ENCODE results near the gene TMEM183A.

The TMEM183A gene

DNA sequence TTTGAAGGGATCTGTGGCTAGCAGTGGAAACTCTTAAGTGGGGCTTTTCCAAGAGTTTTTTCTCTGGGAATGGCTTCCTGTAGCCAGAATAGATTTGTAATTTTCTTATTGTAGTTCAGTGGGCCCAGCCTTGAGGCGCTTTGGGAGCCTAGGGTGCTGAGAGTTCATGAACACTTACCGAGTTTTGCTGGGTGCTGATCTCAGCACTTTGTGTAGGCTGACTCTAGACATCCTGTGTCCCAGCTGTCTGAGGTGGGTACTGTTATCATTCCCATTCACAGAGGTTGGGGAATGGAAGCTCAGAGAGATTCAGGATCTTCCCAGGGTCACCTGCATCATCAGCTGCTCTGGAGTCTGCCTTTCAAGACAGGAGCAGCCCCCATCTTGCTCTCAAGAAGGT lies 26.1 kb downstream of the TMEM183A start:
- no peak for DNase-seq

DNA sequence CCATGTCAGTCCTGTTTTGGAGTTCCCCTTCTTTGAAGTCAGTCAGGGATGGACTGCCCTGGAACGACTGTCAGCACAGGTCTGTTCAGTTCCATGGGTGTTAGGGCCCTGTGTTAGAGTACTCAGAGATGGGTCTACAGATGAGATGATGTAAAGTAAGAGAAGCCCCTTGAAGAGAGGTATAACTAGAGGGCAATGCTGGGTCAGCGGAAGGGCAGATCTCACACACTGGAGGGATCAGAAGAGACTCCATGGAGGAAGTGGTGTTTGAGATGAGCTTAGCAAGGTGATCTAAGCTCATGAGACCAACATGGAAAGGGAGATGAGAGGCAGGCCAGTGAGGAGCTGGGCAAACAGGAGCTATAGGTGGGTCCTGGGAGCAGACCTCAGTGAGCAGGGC lies 26.7 kb downstream of the TMEM183A start:
- DNase-seq, result no peak

DNA sequence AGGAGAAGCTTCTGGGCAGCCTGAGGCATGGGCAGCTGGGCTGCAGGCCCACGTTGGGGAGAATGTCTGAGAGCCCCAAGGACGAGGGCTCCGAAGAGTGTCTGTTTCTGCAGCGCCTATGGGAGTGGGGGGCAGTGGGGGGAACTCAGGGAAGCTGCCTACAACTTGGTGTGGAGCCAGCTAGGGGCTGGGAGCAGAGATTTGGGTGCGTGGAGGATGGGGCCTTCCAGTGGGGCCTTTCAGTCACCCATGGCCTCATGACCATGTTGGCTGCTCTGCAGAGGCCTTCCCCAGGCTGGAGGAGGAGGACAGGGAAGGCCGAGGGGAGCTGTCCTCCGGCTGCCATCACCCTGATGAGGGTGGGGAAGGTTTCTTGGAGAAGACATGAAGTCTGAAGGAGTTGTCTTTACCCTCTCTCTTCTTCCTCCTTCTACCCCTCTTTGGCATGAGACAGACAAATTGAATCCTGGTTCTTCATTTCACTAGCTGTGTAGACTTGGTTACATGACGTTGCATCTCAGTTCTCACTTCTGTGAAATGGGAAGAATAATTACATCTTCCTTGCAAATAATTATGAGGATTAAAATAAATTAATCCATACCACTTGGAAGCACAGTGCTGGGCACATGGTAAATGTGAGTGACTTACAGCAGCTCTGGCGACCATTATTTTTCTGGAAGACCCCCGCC lies 27.4 kb downstream of the TMEM183A start:
- DNase-seq, result no peak

DNA sequence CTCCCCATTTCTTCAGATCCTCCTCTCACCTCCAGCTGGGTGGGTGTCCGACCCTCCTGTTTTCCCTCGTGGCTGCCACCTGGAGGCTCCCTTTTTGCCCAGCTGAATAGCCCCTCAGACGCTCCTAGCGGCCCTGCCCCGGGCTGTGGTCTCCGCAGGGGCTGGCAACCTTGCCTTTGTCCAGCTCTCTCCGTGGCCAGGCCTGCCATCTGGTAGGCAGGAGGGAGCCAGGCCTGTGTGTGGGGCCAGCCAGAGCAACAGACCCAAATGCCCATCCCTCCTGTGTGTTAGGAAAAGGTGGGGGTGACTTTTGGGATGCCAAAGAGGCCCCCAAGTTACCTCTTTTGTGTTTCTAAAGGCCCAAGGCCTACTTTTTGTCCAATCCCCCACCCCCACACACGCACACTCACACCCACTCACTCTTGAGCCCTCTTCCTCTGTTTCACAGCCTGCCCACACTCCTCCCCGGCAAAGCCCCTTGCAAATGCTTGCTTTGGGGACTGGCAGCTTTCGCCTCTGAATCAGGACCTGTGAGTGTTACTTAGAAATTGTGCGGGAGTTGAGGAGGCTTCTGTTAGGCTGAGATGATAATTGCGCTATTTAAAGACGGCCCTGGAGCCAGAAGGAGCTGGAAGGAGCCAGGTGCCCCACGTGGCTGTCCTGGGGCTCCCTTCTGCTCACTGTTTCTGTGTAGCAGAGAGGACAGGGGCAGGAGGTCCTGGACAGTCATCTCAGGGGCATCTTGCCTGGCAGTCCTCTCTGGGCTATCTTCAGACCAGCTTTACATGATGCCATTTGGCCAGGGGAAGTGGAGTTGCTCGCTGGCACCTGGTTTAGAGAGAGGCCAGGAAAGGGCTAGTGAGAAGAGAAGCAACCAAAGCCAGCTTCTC lies 28.2 kb downstream of the TMEM183A start:
- DNase-seq, result no peak

DNA sequence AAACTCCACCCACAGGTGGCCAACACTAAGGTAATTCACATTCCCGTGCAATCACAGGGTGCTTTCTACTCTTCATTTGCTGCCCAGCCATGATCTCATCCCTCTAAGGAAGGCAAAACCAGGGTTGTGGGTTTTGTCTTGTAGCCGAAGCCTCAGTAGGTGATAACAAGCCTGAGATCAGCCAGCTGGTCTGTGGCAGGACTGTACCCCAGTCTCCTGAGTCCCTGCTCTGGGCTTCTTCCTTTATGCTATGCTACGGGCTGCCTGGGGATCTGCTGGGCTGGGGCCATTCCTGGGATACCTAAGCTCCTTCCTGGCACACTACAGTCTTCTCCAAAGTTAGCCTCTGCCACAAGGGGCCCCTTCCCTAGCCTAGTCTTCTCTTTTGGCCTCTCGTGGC lies 29.0 kb downstream of the TMEM183A start:
- no peak for DNase-seq

DNA sequence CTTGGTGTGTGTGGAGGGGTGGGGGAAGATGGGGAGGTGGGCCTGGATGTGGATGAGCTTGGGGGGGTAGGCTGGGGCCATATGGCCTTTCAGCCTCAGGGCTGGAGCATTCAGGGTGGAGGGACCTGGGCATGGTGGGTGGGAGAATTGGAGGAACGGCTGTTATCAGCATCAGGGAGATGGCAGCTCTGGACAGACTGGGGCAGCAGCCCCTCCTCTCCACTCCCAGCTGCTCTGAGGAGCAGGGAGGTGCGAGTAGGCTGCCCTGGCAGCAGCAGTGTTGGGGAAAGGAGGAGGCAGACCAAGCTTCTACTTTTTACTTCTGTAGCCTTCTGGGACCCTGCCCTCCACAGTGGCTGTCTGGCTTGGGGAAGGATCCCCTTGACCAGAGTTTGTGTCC lies 29.4 kb downstream of the TMEM183A start:
- no peak for DNase-seq

DNA sequence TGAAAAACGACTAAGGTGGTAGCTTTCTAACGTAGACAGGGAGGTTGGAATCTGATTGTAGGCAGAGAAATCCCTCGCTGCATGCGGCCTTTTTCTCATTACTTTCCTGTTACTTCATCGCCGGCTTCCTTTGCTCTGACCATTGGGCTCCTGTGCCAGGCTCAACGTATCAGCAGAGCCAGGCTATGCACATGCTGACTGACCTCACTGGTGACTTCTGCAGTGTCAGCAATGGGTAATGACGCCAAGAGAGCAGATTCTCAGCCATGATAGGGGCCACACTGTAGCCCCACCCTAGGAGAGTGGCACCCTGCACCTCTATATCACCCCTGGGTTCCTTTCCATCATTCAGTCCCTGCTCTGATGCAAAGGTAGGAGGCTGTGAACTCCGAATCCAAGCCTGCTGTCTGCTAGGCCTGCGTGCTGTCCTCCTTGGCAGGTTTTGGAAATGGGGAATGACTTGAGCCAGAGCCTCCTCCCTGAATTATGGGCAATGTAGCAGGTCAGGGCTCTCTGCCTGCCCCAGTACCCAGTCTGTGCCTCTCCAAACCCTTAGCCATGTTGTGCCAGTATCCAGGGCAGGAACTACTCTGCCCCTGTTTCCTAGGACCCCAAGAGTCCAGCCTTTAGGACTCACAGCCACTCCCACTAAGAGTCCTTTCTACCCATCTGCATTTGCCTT lies 30.5 kb downstream of the TMEM183A start:
- no peak for DNase-seq

DNA sequence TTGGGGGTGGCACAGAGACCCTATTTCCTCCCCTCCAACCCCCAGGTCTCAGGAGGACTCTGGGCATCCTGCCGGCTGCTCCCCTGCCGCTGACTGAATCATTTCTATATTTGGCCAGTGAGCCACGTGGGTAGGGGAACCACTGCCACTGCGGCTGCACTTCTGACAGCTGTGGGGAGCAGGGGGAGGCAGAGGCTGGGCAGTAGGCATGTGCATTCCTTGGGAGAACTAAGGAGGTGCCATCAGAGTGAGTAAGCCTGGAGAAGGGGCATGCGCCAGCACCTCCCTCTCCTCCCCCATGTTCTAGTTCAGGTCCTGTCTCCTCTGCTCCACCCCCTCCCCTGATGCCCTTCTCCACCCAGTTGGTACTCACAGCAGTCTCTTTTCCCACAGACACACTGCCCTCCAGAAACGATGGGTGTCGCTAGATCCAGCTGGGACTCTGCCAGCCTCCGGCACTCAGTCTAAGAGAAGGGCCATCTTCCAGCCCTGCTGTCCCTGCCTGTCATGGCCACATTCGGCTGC lies 31.1 kb downstream of the TMEM183A start:
- DNase-seq, result no peak

DNA sequence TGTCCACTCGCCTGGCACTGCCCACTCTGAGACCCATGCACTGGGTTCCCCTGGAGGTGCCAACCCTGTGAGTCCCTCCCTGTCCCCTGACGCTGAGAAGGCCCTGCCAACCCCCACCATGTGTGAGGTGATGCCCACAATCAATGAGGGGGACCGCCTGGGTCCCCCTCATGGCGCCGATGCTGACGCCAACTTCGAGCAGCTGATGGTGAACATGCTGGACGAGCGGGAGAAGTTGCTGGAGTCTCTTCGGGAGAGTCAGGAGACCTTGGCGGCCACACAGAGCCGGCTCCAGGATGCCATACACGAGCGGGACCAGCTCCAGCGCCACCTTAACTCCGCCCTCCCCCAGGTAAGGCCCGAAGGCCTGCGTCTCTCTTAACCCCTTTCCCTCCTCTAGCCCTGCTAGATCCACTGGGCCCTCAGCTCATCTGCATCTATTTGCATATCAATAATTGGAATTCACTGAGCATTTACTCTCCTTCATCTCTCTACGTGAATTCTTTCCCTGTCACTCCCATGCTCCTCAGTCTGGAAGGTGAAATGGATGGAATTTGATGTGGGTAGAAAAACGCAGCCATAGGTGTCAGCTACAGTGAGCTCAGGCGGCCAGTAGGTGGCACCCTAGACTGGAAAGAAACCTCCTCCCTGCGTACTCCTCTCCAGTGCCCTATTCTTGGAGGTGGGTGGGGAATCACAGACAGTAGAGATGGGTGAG lies 31.9 kb downstream of the TMEM183A start:
- DNase-seq, result no peak

DNA sequence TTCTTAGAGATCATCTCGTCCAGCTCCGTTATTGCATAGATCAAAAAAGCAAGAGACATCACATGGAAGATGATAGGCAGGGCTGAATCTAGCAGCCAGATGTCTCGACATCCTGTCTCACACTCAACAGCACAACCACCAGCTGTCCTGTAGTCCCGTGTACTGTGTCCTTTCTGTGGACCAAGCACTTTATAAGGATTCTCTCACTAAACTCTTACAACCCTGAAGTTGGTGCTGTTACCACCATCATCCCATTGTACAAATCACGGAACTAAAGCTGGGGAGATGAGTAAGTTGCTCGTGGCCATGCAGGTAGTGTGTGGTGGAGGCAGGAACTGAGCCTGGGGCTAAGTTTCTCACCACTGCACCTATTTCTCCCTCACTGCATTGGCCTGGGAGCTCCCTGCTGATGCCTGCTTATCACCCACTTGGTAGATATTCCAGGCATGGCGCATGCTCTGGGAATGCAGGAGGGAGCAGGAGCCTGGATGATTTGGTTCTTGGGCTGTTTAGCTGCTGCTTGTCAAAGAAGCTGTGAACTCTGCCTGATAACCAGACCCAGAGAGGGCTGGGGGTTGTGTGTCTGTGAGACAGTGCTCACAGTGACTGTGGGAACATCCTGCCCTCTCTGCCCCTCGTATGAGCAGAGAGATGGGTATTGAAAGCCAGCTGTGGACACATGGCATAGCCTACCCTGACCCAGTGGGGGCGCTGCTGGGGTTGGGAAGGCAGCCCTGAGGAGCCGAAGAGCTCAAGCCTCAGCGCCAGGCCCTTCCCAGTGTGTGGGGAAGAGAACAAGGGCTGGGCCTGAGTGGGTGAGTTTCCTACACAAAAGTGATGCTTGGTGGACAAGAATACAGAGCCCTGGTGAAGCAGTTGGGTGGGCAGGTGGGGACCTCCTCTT lies 32.7 kb downstream of the TMEM183A start:
- no peak for DNase-seq

DNA sequence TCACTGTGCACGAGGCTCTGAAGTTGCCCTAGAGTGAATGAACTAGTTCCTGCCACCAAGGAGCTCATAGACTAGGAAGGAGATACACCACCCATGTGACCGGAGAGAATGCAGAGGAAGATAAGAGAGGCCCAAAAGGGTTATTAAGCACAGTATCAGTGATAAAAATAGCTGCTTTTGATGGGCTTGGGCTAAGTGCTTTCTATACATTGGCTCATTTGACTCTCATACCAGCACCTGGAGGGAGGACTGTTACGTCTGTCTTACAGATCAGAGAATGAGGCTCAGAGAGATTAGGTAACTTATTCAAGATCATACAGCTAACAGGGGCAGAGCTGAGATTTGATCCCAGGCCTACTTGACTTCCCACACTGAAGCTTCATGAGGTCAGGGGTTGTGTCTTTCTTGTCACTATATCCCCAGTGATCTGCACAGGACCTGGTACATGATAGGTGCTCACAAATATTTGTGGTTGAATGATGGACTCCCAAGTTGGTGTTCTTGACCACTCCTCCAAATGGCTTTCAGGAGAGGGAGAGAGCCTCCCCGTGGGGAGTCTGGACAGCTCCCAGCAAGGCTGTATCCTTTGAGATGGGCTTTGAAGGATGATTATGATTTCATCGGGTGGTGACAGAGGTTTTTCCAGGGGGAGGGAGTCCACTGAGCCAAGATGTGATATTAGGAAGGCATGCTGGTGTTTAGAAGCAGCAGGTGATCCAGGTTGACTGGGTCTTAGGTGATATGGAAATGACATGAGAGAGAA lies 33.5 kb downstream of the TMEM183A start:
- DNase-seq, result no peak

DNA sequence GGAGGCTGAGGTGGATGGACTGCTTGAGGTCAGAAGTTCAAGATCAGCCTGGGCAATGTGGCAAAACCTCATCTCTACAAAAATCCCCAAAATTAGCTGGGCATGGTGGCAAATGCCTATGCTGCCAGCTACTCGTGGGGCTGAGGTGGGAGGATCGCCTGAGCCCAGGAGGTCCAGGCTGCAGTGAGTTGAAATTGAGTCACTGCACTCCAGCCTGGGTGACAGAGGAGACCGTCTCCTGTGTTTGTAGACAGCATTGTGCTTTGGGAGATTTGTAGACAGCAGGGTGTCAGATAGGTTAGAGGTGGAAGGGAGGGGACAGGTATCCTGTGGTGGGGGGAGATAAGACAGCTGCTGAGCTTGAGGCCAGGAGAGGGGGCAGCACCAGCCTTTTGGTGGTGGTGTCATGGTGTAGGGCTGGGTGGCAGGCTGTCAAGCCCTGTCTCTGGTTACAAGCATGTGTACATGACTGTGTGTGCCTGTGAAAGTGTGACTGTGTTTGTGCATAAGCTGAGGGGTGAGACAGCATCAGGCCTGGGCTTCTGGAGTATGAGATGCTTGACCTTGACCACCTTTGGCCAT lies 34.3 kb downstream of the TMEM183A start:
- no peak for DNase-seq

DNA sequence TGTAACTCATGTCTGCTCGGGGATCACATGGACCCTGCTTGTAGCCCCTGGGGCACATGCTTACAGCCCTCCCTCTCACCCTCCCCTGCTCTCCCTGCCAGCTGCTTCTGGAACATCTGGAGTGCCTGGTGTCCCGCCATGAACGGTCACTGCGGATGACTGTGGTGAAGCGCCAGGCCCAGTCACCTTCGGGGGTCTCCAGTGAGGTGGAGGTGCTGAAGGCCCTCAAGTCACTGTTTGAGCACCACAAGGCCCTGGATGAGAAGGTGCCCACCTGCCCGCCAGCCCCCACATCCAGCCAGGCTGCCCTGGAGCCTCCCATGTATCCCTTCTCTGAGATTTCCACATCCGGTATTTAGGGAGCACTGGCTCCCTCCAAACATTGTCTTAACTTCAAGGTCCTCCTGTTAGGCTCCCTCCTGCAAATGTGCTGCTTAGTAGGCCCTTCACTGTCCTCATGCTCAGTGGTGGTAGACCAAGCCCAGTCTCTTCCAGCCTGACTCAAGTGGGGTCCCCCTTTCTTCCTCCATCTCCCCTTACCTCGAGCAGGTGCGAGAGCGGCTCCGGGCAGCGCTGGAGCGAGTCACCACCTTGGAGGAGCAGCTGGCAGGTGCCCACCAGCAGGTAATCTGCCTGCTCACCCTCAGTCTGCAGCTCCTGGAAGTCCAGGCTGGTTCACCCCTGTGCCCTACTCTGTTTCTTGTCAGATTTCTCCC lies 36.8 kb downstream of the TMEM183A start:
- DNase-seq, result no peak

DNA sequence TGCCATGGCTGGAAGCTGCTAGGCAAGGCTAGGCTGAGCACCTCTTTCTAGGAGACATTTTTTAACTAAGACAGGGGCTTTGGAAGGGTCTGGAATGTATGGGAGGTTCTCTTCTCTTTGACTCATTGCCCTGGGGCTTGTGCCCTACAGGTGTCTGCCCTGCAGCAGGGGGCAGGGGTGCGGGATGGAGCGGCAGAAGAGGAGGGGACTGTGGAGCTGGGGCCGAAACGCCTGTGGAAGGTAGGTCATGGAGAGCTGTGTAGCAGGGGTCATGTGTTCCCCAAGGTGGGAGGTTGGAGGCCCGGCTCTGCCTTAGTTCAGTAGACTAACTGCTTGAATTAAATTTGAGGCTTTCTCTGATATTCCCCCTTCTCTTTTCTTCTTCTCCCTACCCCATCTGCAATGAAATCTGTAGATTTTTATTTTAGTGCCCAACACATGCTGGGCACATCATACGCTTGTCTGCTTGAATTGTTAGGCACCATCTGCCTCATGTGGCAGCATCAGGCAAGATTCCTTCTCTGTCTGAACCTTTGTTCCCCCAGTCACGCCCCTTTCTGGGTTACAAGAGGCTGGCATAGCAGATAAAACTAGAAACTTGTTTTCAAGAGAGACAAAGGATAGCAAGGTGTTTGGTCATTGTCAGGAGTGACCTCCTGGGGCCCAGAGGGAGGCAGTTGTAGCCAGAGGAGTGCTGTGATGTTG lies 37.5 kb downstream of the TMEM183A start:
- DNase-seq, result no peak

DNA sequence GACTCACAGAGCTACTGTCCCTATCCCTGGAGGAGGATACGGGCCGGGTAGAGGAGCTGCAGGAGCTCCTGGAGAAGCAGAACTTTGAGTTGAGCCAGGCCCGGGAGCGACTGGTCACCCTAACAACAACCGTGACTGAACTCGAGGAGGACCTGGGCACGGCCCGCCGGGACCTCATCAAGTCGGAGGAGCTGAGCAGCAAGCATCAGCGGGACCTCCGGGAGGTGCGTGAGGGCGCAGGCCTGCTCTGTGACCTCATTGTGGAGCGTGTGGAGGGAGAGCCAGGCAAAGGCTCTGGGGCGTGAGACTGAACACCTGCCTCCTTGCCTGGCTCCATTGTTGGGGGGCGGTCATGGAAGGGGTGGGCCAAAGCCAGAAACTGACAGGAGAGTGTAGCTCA lies 38.2 kb downstream of the TMEM183A start:
- DNase-seq, result no peak

DNA sequence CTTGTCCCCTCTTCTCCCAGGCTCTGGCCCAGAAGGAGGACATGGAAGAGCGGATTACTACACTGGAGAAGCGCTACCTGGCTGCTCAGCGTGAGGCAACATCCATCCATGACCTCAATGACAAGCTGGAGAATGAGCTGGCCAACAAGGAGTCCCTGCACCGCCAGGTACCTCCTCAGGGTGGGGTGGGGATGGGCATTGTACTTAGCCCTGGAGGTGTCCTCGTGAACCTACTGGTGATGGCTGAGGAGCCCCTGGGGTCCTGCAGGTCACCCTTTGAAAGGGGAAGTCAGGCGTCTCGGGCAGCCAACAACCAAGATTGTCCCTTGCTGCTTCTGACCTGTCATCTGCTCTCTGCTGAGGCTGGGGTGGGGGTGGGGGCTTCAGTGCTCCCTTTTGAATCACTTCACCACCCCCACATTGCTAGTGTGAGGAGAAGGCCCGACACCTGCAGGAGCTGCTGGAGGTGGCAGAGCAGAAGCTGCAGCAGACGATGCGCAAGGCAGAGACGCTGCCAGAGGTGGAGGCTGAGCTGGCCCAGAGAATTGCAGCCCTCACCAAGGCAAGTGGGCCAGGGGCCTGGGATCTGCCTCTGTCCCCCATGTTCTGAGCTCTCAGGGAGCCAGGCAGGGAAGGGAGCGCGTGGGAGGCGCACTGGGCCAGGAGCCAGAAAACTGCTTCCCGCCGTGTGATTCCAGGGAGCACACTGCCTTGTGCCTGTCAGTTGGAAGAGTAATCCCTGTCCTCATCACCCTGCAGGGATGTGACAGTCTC lies 38.8 kb downstream of the TMEM183A start:
- DNase-seq, result no peak

DNA sequence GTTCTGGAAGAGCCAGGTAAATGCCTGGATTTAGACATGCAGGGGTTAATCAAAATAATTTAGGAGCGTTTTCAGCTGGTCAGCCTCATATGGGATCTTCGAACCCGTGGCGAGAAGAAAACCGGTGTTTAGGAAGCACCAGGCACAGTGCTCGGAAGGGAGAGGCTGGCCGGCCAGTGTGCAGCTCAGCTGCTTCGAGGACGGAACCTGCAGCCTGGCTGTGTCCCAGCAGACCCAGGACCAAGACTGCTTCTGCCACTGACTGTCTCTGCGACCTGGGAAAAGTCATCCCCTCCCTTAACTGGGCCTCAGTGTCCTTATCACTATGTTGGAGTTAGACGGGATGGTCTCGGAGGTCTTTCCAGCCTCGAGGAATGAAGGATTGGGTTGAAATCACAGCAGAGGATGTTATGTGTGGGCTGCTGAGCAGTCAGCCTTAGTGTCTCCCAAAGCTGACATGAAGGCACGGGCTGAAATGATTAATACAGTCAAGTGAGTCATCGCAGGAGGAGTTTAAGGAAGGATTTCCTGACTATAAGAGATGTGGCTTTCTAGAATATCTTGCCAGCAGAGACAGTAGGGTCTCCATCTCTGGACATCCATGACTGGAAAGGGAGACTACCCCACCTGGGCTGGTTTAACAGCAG lies 39.9 kb downstream of the TMEM183A start:
- no peak for DNase-seq

DNA sequence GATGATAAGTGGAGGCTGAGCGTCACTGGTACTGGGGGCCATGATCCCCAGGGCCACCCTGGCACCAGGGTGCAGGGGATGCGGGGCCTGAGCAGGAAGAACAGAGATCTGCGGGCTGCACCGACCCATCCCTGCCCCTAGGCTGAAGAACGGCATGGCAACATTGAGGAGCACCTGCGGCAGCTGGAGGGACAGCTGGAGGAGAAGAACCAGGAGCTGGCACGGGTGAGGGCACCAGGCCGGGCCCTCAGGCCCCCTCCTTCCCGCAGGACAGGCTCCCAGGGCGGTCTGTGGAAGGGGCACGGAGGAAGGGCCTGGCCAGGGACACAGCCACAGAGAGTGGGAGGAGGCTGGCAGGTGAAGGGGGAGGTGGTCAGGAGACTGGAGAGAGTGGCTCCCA lies 40.9 kb downstream of the TMEM183A start:
- DNase-seq, result no peak
